AG09309 (cell line): ENCODE measurements around the gene RMND5B.

Experiments
- DNase-seq: peaks from one replicate; pipeline ENCODE4 v3.0.0-alpha.2; 2010; ENCODE audit warnings: low read depth
- H3K4me3 ChIP-seq: 2 replicates; pipeline ENCODE4 v1.5.1; 2011; ENCODE audit warnings: mild to moderate bottlenecking, low read depth, low read length, moderate library complexity; ENCODE audit not compliant: control insufficient read depth
- TF ChIP-seq, protein P1 (sequence below): IDR thresholded peaks from 2 replicates; pipeline ENCODE4 v1.5.1; 2011; ENCODE audit warnings: mild to moderate bottlenecking, low read depth, low read length, inconsistent platforms; ENCODE audit not compliant: insufficient read depth, control insufficient read depth; ENCODE audit errors: missing control alignments

The RMND5B gene

DNA sequence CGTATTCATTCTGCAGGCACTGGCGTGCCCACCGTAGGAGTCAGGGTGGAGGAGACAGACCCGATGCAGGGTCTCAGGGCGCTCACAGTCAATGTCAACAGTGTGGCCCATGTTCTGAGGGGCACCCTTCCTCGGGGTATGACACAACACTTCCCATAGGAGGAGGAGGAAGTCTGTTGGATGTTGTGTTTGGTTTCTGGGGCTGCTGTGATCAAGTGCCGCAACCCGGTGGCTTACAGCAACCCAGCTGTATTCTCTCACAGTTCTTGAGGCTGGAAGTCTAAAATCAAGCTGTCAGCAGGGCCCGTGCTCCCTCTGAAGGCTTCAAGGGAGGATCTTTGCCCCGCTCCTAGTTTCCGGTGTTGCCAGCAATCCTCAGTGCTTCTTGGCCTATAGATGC, 67.9 kb downstream of the RMND5B start:
- no peak for DNase-seq
- H3K4me3 ChIP-seq, result no peak overlapping the region
- TF ChIP-seq, protein P1, sequence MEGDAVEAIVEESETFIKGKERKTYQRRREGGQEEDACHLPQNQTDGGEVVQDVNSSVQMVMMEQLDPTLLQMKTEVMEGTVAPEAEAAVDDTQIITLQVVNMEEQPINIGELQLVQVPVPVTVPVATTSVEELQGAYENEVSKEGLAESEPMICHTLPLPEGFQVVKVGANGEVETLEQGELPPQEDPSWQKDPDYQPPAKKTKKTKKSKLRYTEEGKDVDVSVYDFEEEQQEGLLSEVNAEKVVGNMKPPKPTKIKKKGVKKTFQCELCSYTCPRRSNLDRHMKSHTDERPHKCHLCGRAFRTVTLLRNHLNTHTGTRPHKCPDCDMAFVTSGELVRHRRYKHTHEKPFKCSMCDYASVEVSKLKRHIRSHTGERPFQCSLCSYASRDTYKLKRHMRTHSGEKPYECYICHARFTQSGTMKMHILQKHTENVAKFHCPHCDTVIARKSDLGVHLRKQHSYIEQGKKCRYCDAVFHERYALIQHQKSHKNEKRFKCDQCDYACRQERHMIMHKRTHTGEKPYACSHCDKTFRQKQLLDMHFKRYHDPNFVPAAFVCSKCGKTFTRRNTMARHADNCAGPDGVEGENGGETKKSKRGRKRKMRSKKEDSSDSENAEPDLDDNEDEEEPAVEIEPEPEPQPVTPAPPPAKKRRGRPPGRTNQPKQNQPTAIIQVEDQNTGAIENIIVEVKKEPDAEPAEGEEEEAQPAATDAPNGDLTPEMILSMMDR, result no peak

DNA sequence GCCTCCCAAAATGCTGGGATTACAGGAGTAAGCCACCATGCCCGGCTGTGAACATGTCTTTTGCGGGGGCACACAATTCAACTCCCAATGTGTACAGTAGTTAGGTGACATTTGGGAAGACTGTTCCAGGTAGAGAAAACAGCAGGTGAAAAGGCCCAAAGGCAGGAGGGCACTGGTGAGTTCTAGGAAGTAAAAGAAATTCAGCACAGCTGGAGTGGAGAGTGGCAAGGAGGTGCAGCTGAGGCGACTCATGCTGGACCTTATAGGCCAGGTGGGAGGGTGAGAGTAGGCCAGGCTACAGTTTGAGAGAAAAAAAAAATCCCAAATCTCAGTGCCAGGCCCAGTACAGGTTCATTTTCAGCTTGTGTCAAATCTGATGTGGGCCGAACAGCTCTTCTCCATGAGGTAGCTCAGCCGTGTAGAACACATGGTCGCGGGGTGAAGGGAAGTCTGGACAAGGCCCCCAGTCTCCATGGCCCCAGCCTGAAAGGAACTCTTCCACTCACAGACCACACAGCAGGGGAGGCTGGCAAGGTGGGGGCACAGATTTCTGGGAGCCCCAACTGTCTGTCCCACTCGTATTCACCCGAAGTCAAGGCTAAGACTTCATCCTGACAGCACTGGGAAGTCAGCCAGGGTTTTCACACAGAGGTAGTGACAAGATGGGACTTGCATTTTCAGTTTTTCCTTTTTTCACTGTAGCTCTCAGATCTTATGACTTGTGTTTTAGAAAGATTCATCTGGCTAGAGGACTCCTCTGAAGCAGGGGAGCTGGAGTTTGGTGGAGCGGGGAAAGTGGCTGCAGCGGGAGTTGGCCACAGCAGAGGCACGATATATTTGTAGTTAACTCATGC, 69.0 kb downstream of the RMND5B start:
- no peak for DNase-seq
- H3K4me3 ChIP-seq, result no peak overlapping the region
- TF ChIP-seq, protein P1, result no peak
